GM12874 (cell line): ENCODE data around the gene IFI27.

Source experiments
- TF ChIP-seq, protein P1 (sequence below): IDR thresholded peaks from 2 replicates; pipeline ENCODE4 v1.5.1; 2011; ENCODE audit warnings: low read depth, mild to moderate bottlenecking, control low read depth, low read length, moderate library complexity; ENCODE audit not compliant: insufficient read depth

Gene IFI27

DNA sequence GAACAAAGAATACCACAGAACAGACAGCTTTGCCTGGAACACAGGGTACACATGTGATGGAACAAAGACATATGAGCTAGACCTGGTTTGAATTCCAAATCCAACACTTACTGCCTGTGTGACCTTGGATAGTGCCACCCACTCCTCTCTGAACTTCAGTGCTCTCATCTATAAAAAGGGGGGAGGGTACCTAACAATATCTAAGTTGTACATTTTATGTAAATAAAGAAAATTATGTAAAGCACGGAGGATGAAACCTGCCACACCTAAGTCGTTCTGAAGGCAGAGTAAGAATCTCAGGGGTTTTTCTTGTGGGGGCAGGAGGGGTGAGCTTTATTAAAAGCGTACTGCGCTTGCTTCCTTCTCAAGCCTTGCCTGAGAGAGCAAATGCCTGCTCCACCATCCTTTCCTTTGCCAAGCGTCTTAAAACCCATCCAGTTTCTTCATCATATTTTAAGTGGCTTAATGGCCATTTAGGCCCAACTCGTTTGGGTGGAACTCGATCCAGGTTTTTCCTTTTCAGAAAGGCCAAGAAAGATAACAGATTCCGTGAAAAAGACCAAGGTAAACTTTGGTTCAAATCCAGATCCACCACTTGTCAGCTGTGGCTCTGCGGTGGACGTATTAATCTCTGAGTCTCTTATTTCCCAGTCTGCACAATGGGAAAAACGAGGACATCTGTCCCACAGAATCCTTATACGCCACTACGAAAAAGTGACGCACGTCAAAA is 30.5 kb upstream of the IFI27 start:
- TF ChIP-seq, protein P1, sequence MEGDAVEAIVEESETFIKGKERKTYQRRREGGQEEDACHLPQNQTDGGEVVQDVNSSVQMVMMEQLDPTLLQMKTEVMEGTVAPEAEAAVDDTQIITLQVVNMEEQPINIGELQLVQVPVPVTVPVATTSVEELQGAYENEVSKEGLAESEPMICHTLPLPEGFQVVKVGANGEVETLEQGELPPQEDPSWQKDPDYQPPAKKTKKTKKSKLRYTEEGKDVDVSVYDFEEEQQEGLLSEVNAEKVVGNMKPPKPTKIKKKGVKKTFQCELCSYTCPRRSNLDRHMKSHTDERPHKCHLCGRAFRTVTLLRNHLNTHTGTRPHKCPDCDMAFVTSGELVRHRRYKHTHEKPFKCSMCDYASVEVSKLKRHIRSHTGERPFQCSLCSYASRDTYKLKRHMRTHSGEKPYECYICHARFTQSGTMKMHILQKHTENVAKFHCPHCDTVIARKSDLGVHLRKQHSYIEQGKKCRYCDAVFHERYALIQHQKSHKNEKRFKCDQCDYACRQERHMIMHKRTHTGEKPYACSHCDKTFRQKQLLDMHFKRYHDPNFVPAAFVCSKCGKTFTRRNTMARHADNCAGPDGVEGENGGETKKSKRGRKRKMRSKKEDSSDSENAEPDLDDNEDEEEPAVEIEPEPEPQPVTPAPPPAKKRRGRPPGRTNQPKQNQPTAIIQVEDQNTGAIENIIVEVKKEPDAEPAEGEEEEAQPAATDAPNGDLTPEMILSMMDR = no peak

DNA sequence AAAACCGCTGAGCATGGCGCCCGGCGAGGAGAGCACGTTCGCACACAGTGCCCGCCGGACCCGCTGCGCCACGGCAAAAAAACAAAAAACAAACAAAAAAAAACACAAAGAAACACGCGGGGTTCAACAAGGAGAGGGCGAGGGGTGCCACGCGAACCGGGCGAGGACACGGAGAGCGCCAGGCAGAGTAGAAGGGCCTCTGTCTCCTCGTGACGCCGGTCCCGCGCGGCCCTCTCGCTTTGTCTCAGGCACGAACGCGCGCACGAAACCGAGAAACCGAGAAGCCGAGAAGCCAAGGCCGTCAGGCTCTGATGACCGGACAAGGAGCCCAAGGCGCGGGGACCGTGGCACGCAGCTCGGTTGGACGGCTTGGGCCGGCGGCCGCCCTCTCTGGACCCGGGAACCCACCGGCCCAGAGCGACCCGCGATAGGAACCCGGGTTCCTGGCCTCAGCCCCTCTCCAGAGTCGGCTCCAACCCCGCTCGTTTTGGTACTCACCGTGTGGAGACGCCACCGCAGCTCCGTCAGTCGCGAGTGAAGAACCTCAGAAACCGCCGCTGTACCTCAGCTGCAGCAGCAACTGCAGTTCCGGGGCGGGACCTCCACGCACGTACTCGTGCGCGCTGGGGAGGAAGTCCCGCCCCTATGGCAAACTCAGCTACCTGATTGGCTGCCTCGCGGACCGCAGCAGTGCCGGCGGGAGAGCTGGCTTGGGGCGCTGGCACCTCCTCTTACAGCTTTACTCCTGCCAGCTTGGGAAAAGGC is 29.7 kb upstream of the IFI27 start, which contains the start of the genes DDX24 and IFI27L1:
Gene DDX24, minus strand, starts transcription at position 582 of the 765 bp plus-strand sequence. CDS start 1,460 bp downstream, outside the sequence.
Gene IFI27L1, plus strand, starts transcription at position 690 of the 765 bp plus-strand sequence. CDS start 15,628 bp downstream, outside the sequence.
- TF ChIP-seq, protein P1 = no peak

DNA sequence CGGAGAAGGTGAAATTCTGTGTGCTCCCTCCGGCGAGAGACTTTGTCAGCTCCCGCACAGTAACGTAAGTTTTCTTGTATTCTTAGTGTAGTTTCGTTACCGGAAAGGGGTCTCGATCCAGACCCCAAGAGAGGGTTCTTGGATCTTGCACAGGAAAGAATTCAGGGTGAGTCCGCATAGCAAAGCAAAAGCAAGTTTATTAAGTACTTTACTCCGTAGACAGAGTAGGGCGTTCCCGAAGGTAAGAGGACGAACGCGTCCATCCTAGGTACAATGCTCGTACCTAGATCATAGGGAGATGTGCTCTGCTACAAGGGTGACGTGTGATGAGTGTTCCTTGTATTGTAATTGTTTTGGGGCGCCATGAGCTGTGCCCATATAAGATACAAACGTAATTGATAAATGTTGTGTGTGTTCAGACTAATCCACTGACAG is 29.1 kb upstream of the IFI27 start:
- TF ChIP-seq, protein P1 = no peak

DNA sequence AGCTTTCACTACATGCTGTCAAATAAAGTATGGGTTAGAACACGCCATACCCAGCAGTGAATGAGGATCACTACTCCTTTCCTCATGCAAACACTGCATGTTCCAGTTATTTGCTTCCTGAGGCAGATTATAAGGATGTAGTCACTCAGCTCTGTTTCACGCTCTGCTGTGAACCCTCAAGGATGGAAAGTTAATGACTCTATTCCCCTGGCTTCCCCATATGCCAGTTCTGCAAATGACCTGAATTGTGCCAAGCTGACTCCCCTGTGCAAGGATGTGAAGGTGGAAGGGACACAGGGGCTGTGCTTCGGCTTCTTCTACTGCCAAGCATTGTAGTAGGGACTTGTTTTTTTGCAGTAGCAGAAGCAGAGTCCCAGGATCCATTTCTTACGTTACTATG is 22.6 kb upstream of the IFI27 start:
- TF ChIP-seq, protein P1 = no peak

DNA sequence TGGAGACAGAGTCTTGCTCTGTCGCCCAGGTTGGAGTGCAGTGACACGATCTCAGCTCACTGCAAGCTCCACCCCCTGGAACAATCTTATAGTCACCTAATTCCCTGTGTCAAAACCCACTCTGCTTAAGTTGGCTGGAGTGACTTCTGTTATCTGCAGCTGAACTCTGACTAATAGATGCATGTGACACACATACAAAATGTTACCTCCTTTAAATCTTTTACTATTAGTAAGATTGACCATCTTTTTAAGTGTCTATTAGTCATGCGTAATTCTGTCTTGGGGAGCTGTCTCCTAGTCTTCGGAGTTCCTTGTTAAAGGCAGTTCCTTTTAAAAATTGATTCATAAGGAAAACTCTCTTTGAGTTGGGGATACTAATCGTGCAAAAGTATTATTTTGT is 22.0 kb upstream of the IFI27 start:
- TF ChIP-seq, protein P1 = no peak

DNA sequence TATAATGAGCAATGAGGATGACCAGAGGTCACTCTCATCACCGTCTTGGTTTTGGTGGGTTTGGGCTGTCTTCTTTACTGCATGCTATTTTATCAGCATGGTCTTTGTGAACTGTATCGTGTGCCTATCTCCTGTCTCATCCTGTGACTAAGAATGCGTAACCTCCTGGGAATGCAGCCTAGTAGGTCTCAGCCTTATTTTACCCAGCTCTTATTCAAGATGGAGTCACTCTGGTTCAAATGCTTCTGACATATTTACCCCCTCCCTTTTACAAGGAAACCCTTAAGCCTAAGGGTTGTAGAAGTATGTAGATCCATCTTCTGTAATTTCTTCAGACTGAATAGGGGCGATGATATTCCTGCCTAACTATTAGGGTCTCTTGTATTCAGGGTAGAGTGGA is 21.1 kb upstream of the IFI27 start:
- TF ChIP-seq, protein P1 = no peak

DNA sequence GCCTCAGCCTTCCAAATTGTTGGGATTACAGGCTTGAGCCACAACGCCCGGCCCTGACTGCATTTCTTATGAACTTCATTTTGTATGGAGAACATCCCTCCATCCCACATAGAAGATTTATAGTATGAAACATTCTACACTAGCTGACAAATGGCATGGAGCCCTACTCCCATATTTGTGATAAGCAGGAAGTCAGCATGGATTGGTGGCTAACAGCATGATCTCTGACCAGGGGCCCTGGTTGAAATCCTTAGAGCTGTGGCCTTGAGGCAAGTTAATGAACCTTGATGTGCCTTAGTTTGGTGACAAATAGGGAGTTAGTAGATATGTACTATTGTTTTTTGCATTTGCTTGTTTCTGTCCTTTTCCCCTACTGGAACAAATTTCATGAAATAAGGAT is 17.1 kb upstream of the IFI27 start:
- TF ChIP-seq, protein P1 = no peak
